Endothelial cell of umbilical vein (primary cell): ENCODE results near the gene GZMM. TPM values are rescaled to one million over a fixed set of nuclear protein-coding genes. Genes with fewer than 3 reads are reported as not detected.

ENCODE experiments used
- BruUV-seq: library from RNA; stranded (reverse); fragments of 400-500 nt; replicated peaks from 2 replicates; lab custom pipeline; 2021; lab: Mats Ljungman, UMichigan
- CTCF ChIA-PET: fragments of 300-600, 350-600 bp; sonication (Branson Sonifier 250); formaldehyde crosslinking; loops from one replicate; lab custom pipeline; 2021; ENCODE audit warnings: antibody characterized with exemption, inconsistent platforms; lab: Charles Lee
- POLR2A ChIA-PET: fragments of 300-600, 350-600 bp; sonication (Branson Sonifier 250); formaldehyde crosslinking; loops from one replicate; lab custom pipeline; 2021; ENCODE audit warnings: antibody characterized with exemption, inconsistent platforms; lab: Charles Lee
- DNase-seq: peaks from one replicate; pipeline ENCODE4 v3.0.0-alpha.2; 2011; ENCODE audit warnings: low read depth, low spot score
- FAIRE-seq: peaks from 2 replicates; lab custom pipeline; 2011; peaks lifted over from hg19 to GRCh38; lab: Jason Lieb, UNC
- H2AFZ ChIP-seq: 2 replicates; pipeline ENCODE4 v1.6.0; 2012; ENCODE audit warnings: low read depth, low read length, control low read depth, inconsistent platforms
- H3K27ac ChIP-seq: 2 replicates; pipeline ENCODE4 v1.5.1; 2011; ENCODE audit warnings: low read depth, mild to moderate bottlenecking, control low read depth, low read length, moderate library complexity; ENCODE audit not compliant: insufficient read depth
- H3K27me3 ChIP-seq, 2 experiments: 2 replicates each; pipeline versions ENCODE4 v1.6.0 to v1.6.1; 2011; ENCODE audit warnings: low read length in 2 of 2, mixed read lengths in 1 of 2; ENCODE audit not compliant: control insufficient read depth in 2 of 2, insufficient read depth in 2 of 2
- H3K36me3 ChIP-seq, 2 experiments: 2 replicates in 1 of 2; 3 replicates in 1 of 2; pipeline ENCODE4 v1.5.1; 2011; ENCODE audit warnings: low read length in 2 of 2, mild to moderate bottlenecking in 1 of 2, moderate library complexity in 1 of 2; ENCODE audit not compliant: control insufficient read depth in 2 of 2, insufficient read depth in 2 of 2; ENCODE audit errors: extremely low read depth in 1 of 2
- H3K4me1 ChIP-seq: 3 replicates; pipeline ENCODE4 v1.5.1; 2011; ENCODE audit warnings: mild to moderate bottlenecking, low read length; ENCODE audit not compliant: control insufficient read depth, insufficient read depth; ENCODE audit errors: extremely low read depth
- H3K4me2 ChIP-seq: 2 replicates; pipeline ENCODE4 v1.6.1; 2011; ENCODE audit warnings: low read length, control low read depth, mixed read lengths; ENCODE audit not compliant: insufficient read depth
- H3K4me3 ChIP-seq, 3 experiments: fragments of 200-600 bp in 1 of 3; sonication (generic), shearing (Covaris generic) in 1 of 3; replicated peaks in 1 of 3; 2 replicates each; pipeline ENCODE4 v1.5.1; 2011 to 2016; ENCODE audit warnings: control low read depth in 3 of 3, low read length in 3 of 3, mild to moderate bottlenecking in 2 of 3, inconsistent platforms in 1 of 3, low read depth in 1 of 3, moderate library complexity in 1 of 3; ENCODE audit not compliant: insufficient read depth in 1 of 3
- H3K79me2 ChIP-seq: 2 replicates; pipeline ENCODE4 v1.6.0; 2012; ENCODE audit warnings: low read length, inconsistent platforms; ENCODE audit not compliant: control insufficient read depth, insufficient read depth
- H3K9ac ChIP-seq: replicated peaks from 2 replicates; pipeline ENCODE3; 2011; ENCODE audit warnings: low read length, control low read depth; ENCODE audit not compliant: insufficient read depth; ENCODE audit errors: extremely low read depth
- H3K9me1 ChIP-seq: replicated peaks from 3 replicates; pipeline ENCODE4 v1.6.0; 2011; ENCODE audit warnings: mild to moderate bottlenecking, low read length; ENCODE audit not compliant: control insufficient read depth, insufficient read depth; ENCODE audit errors: extremely low read depth
- H3K9me3 ChIP-seq: replicated peaks from 2 replicates; pipeline ENCODE4 v1.5.1; 2012; ENCODE audit warnings: low read length, inconsistent platforms; ENCODE audit not compliant: control insufficient read depth, insufficient read depth
- H4K20me1 ChIP-seq: replicated peaks from 2 replicates; pipeline ENCODE3; 2011; ENCODE audit warnings: mild to moderate bottlenecking, low read length; ENCODE audit not compliant: control insufficient read depth, insufficient read depth; ENCODE audit errors: extremely low read depth
- CTCF ChIP-seq, 2 donors: IDR thresholded peaks; 1 replicate in 1 of 2; 2 replicates in 1 of 2; pipeline ENCODE4 v1.5.1; 2011; ENCODE audit warnings: low read length in 2 of 2, mild to moderate bottlenecking in 2 of 2, moderate library complexity in 2 of 2, control low read depth in 1 of 2, inconsistent platforms in 1 of 2, low read depth in 1 of 2; ENCODE audit not compliant: insufficient read depth in 1 of 2; ENCODE audit errors: extremely low read depth in 1 of 2
- EZH2 ChIP-seq: IDR thresholded peaks from 2 replicates; pipeline ENCODE4 v1.6.1; 2012; ENCODE audit warnings: borderline replicate concordance, low read depth, mild to moderate bottlenecking, moderate library complexity, low read length, inconsistent platforms; ENCODE audit not compliant: severe bottlenecking
- FOS ChIP-seq: IDR thresholded peaks from 2 replicates; pipeline ENCODE4 v1.6.1; 2011; ENCODE audit warnings: mild to moderate bottlenecking, low read length, moderate library complexity, borderline replicate concordance; ENCODE audit not compliant: insufficient read depth
- GATA2 ChIP-seq: IDR thresholded peaks from 2 replicates; pipeline ENCODE4 v1.7.0; 2011; ENCODE audit warnings: low read depth, mild to moderate bottlenecking, moderate library complexity, mixed read lengths, low read length; ENCODE audit not compliant: insufficient read length, insufficient read depth
- JUN ChIP-seq: IDR thresholded peaks from 2 replicates; pipeline ENCODE4 v1.6.1; 2011; ENCODE audit warnings: borderline replicate concordance, low read depth; ENCODE audit not compliant: insufficient read length, insufficient read depth
- MAX ChIP-seq: IDR thresholded peaks from 2 replicates; pipeline ENCODE4 v1.6.1; 2011; ENCODE audit not compliant: insufficient read depth, insufficient read length
- MYC ChIP-seq: IDR thresholded peaks from one replicate; pipeline ENCODE4 v1.6.1; 2011; ENCODE audit warnings: mild to moderate bottlenecking, low read depth, low read length
- POLR2A ChIP-seq: IDR thresholded peaks from 2 replicates; pipeline ENCODE4 v1.6.1; 2012; ENCODE audit warnings: low read depth, mild to moderate bottlenecking, control low read depth, low read length
- POLR2AphosphoS5 ChIP-seq: IDR thresholded peaks from 2 replicates; pipeline ENCODE4 v1.6.1; 2012; ENCODE audit warnings: low read depth, mild to moderate bottlenecking, control low read depth, low read length, moderate library complexity; ENCODE audit not compliant: insufficient read depth
- dilution Hi-C: fragments of 300-500 bp; cut with MboI; formaldehyde crosslinking; loops from one replicate; pipeline ENCODE4 v1.15.0; 2019; ENCODE audit warnings: low sequenced_read_pairs; ENCODE audit not compliant: extremely low pct_ligation_motif_present
- intact Hi-C: fragments of 100-400 bp; cut with micrococcal nuclease; formaldehyde crosslinking; loops from one replicate; pipeline ENCODE4 v1.10.0; 2022
- polyA plus RNA-seq, 4 experiments: library from polyadenylated mRNA; depleted of rRNA in 3 of 4; stranded (reverse) in 3 of 4; unstranded in 1 of 4; fragments of >200 nt; gene quantifications; 2 replicates each; pipeline versions ENCODE4 v1.2.1 to v1.2.3, GENCODE V29; 2011 to 2012; ENCODE audit warnings: missing spikeins in 1 of 4
- total RNA-seq: library from RNA; stranded (reverse); gene quantifications from 2 replicates; pipeline ENCODE4 v1.2.3, GENCODE V29; 2021

GZMM gene
- total and polyA plus RNA-seq, 2 donors (not counting 3 experiments of a cell fraction or from before 2014, with no cell fraction given), result not detected

- H4K20me1 ChIP-seq, result no peaks in the 10 kb centered on the region
- CTCF ChIA-PET, result no interaction called here
- H3K79me2 ChIP-seq, result no peaks in the 10 kb centered on the region
- no peak overlapping the region for H2AFZ ChIP-seq
- TF ChIP-seq MAX (no peak), JUN (no peak), GATA2 (no peak), CTCF (IDR thresholded peaks at IDR 0.05; ENCODE audit: extremely low read depth in 1 of 2, insufficient read depth in 1 of 2, low read depth in 1 of 2, low read length in 2 of 2) (no peak), MYC (no peak), EZH2 (no peak), FOS (no peak), POLR2A (no peak), POLR2AphosphoS5 (no peak)
- intact Hi-C loops (no loop called here), dilution Hi-C loops (no loop called here)
- H3K9me1 ChIP-seq, result no peaks in the 10 kb centered on the region
- H3K9ac ChIP-seq, result no peak overlapping the region
- peaks cover 5% of the 10 kb centered on the region for H3K4me1 ChIP-seq
- H3K4me2 ChIP-seq, result no peak overlapping the region
- BruUV-seq, result no TSS peak
- H3K27ac ChIP-seq, result no peak overlapping the region
- FAIRE-seq (no peak), DNase-seq (no peak)
- H3K9me3 ChIP-seq, result no peaks in the 10 kb centered on the region
- POLR2A ChIA-PET, result no interaction called here
- H3K27me3 ChIP-seq, result no peaks in the 10 kb centered on the region
- H3K36me3 ChIP-seq, result no peaks in the 10 kb centered on the region
- H3K4me3 ChIP-seq, result no peak overlapping the region
Measured at GRCh38 chr19:566403-566802, 22.6 kb downstream of the GZMM start.
